Stimulated activated CD8-positive, alpha-beta memory T cell treated with anti-CD3 and anti-CD28 coated beads, Interleukin-4, amount 100 ng/mL, for 1 hour (primary cell): ENCODE measurements around the gene VPS50.

Experiments
- DNase-seq, 2 donors: peaks; one replicate each; pipeline ENCODE4 v3.0.0-alpha.2; 2020; ENCODE audit warnings: low read depth in 2 of 2, low spot score in 1 of 2

VPS50 gene

GRCh38 chr7:93238131-93238530 is 6.0 kb downstream of the VPS50 start:
- no peak for DNase-seq

- no peak for DNase-seq
Observed at GRCh38 chr7:93238748-93239147, 6.6 kb downstream of the VPS50 start.

GRCh38 chr7:93239824-93240223 is 7.7 kb downstream of the VPS50 start:
- no peak for DNase-seq

- DNase-seq, result no peak
Observed at GRCh38 chr7:93242106-93242505, 9.9 kb downstream of the VPS50 start.

GRCh38 chr7:93245525-93246432 is 13.6 kb downstream of the VPS50 start:
- no peak for DNase-seq

- DNase-seq, result no peak
Observed at GRCh38 chr7:93249491-93250148, 17.5 kb downstream of the VPS50 start.

GRCh38 chr7:93258661-93259060 is 26.5 kb downstream of the VPS50 start:
- no peak for DNase-seq

- DNase-seq, result no peak
Observed at GRCh38 chr7:93262535-93262934, 30.4 kb downstream of the VPS50 start.

- no peak for DNase-seq
Observed at GRCh38 chr7:93265220-93265619, 33.1 kb downstream of the VPS50 start.

GRCh38 chr7:93279541-93279940 is 47.4 kb downstream of the VPS50 start:
- DNase-seq, result no peak

GRCh38 chr7:93284908-93285307 is 52.7 kb downstream of the VPS50 start:
- no peak for DNase-seq

GRCh38 chr7:93293229-93293628 is 61.1 kb downstream of the VPS50 start:
- DNase-seq, result no peak

- DNase-seq, result no peak
Observed at GRCh38 chr7:93298206-93298605, 66.0 kb downstream of the VPS50 start.

GRCh38 chr7:93298671-93299070 is 66.5 kb downstream of the VPS50 start:
- no peak for DNase-seq

- no peak for DNase-seq
Observed at GRCh38 chr7:93301736-93302135, 69.6 kb downstream of the VPS50 start.

GRCh38 chr7:93307131-93307660 is 75.0 kb downstream of the VPS50 start:
- no peak for DNase-seq

- no peak for DNase-seq
Observed at GRCh38 chr7:93307943-93308342, 75.8 kb downstream of the VPS50 start.

- no peak for DNase-seq
Observed at GRCh38 chr7:93310346-93310745, 78.2 kb downstream of the VPS50 start.

- DNase-seq, result no peak
Observed at GRCh38 chr7:93314449-93314848, 82.3 kb downstream of the VPS50 start.

- no peak for DNase-seq
Observed at GRCh38 chr7:93315896-93316295, 83.7 kb downstream of the VPS50 start.

- DNase-seq, result no peak
Observed at GRCh38 chr7:93316730-93317129, 84.6 kb downstream of the VPS50 start.

- DNase-seq, result no peak
Observed at GRCh38 chr7:93320887-93321286, 88.7 kb downstream of the VPS50 start.
